Stimulated activated CD4-positive, alpha-beta T cell treated with anti-CD3 and anti-CD28 coated beads, Interleukin-4, amount 100 ng/mL, for 4 hours (primary cell): ENCODE results near the gene BAIAP2.
"Not testable (repeated sequence)": the region's sequence is repeated elsewhere in the genome, so short reads cannot be mapped to it uniquely, and the experiment has no call there.

Source experiments
- DNase-seq, 2 experiments: peaks; one replicate each; pipeline ENCODE4 v3.0.0-alpha.2; 2020

BAIAP2 gene

DNA sequence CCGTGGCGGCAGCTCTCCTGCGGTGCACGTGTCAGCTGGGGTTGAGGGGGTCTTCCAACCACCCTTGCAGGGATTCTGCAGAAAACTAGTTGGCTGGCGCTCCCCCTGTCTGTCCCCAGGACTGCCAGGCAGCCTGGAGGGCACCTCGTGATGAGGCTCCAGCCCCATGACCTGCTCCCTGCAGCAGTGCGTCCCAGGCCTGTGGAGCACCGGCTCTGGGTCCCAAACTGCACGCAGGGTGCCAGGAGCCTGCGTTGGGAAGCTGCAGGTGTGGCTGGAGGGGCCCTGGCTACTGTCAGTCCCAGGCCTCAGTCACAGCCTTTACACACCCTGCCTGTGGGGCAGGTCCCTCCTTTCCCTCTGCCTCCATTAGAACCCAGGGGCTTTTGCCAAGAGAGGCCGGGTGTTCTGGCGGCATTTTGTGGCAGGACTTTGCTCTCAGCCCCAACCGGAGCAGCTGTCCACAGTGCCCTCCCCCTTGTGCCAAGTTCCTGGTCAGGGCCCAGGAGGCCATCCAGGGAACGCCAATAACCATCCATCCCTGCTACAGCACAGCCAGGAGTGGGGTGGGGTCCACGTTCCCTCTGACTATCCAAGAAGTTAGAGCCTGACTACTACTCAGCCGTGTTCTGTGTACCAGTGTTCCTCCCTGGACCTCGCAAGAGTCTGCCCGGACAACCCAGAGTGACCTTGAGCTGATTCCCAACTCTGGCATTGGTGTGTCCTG lies 34.2 kb upstream of the BAIAP2 start:
- DNase-seq = no peak

DNA sequence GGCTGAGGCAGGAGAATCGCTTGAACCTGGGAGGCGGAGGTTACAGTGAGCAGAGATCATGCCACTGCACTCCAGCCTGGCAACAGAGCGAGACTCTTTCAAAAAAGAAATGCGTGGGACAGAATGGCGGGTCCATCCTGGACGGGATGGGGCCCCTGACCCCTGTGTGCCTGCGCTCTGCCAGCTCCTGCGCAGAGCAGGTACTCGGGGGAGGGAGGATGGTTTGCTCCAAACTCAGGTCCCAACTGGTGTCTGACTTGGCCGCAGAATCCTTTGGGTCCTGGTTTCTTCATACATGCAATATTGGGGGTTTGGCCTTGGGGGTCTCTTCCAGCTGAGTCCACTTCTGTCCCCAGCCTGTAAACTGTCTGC lies 33.0 kb upstream of the BAIAP2 start:
- DNase-seq = no peak

DNA sequence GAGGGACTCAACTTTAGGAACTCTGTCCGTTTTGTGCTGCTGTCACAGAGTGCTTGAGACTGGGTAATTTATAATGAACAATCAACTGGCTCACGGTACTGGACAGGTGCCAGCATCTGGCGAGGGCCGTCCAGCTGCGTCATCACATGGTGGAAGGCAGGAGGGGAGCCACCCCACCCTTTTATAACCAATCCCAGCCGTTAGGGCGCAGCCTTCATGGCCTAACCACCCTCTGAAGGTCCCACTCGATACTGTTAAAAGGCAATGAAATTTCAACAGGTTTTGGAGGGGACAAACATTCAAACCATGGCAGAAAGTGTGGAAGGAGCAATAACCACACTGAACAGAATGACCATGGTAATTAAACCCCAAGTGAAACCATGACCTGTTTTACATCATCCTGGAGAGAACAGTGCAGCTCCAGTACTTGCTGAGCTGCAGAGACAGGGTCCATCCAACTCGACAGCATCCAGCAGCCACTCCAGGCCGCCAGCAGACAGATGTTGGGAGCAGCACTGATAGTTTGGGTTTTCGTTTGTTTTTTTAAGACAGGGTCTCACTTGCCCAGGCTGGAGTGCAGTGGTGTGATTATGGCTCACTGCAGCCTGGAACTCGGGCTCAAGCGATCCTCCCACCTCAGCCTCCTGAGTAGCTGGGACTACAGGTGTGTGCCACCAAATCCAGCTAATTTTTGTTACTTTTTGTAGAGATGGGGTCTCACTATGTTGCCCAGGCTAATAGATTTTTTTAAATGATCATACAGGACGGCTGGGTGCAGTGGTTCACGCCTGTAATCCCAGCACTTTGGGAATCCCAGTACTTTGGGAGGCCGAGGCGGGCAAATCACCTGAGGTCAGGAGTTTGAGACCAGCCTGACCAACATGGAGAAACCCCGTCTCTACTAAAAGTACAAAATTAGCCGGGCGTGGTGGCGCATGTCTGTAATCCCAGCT lies 32.3 kb upstream of the BAIAP2 start:
- no peak for DNase-seq

DNA sequence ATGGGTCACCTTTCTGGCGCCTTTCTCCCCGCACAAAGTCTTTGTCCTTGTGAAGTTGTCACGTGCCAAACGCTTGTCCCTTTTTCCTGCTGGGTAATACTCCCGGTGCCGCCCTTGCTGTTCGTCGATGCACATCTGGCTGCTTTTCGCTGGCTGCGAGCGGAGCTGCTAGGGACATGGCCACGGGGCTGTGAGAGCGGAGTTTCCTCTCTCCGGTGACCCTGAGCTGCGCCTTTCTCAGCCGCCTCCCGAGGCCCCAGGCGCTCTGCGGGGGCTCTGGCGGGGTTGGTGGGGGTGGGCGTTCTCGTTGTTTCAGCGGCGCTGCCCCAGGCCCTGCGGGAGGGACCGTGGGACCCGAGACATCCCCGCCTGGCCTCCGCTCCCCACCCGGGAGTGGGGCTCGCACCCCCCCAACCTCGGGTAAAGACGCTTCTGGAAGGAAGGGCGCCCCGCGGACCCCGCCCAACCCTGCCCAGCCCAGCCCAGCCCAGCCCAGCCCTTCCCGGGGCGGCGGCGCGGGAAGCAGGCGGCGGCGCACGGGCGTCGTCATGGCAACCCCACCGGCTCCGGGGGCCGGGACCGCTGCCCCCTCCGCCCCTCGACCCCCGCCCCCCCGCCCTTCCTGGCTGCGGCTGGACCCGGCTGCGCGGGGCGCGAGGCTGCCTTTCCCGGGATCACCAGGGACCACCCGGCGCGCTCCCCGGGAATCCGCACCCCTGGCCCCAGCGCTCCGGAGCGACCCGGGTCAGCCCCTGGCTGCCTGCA lies 31.1 kb upstream of the BAIAP2 start:
- DNase-seq = no peak

DNA sequence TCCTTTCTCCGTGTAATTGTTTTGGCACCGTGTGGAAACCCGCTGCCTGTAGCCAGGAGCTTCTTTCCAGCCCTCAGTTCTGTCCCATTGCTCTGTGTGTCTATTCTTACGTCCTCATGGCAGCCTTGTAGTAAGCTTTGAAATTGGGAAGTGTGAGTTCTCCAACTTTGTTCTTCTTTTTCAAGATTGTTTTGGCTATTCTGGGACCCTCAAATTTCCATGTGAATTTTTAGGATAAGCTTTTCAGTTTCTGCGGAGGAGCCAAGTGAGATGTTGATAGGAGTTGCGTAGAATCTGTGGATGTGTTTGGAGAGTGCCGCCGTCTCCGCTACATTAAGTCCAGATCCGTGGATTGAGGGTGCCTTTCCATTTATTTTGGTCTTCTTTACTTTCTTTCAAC lies 28.1 kb upstream of the BAIAP2 start:
- no peak for DNase-seq

DNA sequence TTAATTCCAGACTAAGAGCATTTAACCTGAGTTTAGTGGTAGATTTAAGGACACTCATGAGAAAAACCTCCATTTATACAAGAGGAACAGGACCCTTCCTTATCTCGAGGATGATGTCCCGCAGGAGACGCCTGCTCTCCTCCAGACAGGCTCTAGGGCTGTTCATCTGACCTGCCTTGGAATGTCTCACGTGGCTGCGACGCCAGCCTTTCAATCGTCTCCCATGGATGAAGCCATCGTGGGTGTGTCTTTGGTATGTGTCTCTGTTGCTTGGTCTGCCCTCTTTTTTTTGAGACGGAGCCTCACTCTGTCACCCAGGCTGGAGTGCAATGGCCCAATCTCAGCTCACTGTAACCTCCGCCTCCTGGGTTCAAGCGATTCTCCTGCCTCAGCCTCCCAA lies 26.8 kb upstream of the BAIAP2 start:
- no peak for DNase-seq

DNA sequence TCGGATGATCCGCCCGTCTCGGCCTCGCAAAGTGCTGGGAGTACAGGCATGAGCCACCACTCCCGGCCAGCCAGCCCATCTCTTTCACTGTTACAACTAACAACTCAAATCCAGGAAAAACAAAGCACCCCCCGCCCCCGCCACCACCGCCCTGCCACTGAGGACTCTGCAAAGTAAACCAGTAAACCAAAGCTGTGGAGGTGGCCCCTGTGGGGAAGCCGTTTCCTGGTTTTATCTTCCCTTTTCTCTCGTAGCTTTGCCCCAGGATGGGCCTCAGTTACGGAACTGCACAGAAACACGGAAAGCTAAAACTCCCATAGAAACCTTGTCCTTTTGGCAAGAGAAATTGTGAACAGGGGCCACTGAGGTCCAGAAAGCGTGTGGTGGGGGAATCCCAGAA lies 25.8 kb upstream of the BAIAP2 start:
- no peak for DNase-seq

DNA sequence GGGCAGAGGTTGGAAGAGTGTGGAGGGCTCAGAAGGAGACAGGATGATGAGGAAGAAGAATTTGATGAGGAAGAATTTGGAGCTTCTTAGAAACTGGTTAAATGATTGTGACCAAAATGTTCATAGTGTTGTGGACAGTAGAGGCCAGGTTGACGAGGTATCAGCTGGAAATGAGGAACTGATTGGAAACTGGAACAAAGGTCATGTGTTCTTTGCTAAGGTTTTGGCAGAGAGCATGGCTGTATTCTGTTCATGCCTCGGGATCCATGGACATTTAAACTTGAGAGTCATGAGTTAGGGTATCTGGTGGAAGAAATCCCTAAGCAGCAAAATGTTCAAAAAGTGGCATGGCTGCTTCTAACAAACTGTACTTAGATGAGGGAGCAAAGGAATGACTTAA lies 24.0 kb upstream of the BAIAP2 start:
- DNase-seq = no peak

DNA sequence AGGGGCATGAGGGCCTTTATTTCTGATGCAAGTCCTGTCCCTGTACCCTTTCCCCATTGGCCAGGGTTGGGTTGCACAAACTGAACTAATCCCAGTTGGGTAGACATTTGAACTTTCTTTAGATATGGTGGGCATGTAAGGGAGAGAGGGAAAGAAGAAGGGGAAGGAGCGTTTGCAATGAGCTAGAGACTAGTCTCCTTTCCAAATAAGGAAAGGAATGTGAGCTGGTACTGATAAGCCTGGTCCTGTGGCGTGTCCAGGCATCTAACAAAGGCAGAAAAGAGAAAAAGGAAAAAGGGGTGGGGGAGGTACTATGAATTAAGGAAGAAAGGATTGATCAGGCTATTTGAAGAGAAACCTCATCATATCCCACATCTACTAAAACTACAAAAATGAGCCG lies 23.0 kb upstream of the BAIAP2 start:
- DNase-seq = no peak

DNA sequence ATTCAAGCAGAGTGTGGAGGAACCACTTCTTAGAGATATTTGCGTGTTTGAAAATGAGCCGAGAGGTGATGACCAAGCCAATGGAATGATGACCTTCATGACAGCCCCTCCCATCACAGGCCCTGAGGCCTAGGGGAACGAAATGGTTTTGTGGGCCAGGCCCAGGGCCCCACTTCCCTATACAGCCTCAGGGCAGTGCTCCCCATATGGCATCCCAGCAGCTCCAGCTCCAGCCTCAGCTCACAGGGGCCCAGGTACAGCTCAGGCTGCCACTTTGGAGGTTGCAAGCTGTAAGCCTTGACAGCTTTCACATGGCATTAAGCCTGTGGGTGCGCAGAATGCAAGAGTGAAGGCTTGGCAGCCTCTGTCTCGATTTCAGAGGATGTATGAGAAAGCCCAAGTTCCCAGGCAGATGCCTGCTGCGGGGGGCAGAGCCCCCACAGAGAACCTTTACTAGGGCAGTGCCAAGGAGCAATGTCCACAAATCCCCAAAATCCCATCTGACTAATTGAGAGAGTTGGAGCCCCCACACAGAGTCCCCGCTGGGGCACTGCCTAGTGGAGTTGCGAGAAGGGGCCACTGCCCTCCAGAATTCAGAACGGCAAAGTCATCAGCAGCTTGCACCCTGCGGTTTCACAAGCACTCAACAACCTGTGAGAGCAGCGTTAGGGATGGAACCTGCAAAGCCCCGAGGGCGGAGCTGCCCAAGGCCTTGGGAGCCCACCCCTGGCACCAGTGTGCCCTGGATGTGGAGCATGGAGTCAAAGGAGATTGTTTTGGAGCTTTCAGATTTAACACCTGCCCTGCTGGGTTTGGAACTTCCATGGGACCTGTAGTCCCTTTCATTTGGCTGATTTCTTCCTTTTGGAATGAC lies 22.1 kb upstream of the BAIAP2 start:
- DNase-seq = no peak

DNA sequence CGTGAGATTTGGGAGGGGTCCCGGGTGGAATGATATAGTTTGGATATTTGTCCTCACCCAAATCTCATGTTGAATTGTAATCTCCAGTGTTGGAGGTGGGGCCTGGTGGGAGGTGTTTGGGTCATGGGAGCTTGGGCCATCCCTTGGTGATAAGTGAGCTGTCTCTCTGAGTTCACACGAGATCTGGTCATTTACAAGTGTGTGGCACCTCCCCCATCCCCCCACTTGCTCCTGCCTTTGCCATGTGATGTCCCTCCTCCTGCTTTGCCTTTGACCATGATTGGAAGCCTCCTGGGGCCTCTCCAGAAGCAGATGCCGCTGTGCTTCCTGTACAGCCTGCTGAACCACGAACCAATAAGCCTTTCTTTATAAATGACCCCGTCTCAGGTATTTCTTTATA lies 21.3 kb upstream of the BAIAP2 start:
- DNase-seq = no peak

DNA sequence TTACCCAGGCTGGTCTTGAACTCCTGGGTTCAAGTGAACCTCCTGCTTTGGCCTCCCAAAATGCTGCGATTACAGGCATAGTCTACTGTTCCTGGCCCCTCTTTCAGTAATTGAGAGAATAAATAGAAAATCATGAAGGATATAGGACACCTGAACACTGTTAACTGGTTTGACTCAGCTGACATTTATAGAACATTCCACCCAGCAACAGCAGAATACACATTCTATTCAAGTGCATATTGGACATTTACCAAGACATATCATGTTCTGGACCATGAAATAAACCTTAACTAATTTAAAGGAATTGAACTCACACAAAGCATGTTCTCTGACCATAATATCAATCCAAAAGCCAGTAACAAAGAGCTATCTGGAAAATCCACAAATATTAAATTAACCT lies 19.8 kb upstream of the BAIAP2 start:
- DNase-seq = no peak

DNA sequence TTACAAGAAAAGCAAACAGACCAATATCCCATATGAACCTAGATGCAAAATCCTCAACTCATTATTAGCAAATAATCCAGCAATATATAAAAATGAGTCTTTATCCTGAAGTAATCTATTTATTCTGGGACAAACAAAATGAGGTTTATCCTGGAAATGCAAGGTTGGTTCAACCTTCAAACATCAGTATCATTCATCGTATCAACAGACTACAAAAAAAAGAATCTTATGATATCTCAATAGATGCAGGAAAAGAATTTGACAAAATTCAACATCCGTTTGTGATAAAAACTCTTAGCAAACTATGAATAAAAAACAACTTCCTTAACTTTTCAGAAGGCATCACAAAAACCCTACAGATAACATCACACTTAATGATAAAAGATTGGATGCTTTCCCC lies 18.4 kb upstream of the BAIAP2 start:
- no peak for DNase-seq

DNA sequence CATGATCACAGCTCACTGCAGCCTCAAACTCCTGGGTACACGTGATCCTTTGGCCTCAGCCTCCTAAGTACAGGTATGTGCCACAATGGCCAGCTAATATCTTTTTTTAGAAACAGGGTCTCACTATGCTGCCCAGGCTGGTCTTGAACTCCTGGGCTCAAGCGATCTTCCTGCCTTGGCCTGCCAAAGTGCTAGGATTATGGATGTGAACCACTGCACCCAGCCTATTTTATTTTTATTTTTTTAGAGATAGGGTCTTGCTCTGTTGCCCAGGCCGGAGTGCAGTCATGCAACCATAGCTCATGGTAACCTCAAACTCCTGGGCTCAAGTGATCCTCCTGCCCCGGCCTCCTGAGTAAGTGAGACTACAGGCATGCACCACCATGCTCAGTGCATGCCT lies 17.6 kb upstream of the BAIAP2 start:
- not testable (repeated sequence) for DNase-seq

DNA sequence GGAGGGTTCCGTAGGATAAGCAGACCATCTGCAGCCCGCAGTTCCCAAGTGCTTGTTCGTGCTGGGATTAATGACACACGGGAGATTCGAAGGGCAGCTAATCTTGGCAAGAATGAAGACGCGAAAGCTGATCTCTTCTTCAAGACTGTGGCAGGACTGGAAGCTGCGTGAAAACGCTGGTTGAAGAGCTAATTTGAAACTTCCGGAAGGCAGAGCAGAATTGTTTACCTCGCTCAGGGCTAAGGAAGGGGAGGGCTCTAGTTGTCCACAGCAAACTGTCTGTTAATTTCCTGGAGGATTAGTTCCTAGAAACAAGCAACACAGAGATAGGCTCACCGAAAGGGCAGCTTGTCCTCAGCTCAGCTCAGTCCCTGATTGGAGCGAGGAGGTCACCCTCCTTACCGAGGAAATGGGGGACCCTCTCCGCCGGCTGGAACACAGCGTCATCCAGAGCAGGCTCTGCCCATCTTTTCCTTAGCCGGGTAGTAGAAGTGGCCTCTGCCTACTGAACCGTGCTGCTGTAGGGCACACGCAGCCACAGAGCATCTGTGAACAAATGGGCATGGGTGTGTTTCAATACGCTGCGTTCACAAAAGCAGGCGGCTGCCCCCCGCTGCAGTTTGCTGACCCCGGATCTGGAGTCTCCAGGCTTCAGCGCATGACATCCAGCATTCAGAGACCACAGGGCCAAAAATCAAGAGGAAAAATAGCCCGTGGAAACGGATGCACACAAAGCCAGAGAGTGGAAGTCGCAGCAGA lies 16.7 kb upstream of the BAIAP2 start:
- no peak for DNase-seq

DNA sequence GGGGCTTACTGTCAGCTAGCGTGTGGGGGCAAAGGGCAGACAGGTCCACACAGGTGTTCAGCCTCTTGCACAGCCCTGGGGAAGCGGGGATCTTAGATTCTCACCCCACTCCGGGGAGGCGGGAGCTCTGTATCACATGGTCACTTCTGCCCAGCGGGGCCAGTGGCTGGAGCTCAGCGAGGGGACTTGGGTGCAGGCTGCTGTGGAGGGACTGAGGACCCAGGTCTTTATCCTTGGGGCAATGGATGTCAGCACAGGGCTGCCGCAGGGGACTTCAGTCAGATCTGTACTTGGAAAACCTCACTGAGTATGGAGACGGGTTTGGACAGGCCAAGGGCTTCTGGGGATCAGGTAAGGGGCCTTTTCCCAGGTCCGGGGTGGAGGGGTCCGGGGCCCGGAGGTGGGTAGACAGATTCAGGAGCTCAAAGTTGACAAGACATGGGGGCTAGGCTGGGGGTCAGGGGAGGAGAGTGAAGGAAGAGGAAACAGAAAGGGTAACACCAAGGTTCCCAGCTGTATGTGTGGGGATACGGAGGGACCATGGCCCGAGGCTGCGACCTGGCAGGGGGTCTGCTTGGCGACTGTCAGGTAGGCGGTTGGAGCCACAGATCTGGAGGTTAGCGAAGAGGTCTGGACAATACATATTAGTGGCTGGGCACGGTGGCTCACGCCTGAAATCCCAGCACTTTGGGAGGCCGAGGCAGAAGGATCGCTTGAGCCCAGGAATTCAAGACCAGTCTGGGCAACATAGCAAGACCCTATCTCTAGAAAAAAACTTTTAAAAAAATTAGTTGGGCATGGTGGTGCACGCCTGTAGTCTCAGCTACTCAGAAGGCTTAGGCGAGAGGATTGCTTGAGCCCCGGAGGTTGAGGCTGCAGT lies 15.1 kb upstream of the BAIAP2 start:
- no peak for DNase-seq

DNA sequence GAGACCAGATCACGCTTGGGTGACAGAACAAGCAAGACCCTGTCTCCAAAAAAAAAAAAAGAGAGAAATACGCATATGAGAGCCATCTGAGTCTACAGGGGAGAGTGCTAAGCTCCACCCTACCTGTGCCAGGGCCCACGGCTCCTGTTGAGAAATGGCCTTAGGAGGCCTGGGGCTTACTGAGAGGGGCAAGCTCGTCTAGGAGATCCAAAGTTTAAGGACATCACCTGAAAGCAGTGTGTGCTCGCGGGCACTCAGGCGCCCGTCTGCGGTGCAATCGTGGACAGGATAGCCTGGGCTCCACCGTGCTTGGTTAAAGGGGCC lies 14.5 kb upstream of the BAIAP2 start:
- DNase-seq = no peak

DNA sequence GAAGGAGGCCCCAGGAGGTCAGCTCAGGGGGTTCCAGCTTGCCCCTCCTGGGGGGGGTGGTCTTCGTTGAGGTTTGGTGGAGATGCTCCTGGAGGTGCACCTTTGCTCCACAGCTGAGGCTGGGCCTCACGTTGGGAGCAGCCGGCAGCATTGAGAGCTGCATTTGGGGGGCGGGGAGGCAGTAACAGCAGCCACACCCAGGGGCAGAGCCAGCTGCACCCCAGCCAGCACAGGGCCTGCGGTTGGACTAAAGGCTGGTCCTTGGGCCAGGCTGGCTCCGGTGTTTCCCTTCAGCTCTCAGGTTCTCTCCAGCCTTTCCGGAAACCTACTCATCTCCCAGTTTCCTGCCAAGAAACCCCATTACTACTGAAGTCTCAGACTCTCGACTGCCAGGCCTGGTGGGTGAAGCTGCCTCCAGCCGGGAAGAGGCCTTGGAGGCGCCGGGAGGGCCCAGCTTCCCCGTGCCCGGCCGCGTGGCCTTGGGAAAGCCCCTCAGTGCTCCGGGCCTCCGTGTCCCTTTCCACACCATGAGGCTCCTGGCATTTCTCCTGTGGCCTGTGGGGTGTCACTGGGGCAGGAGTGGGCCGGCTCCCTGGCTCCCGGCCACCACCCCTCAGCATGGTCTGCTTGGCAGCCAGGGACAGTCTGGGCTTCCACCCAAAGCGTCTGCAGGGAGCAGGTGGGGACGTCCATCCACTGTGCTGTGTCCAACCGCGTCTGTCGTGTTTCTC lies 14.0 kb upstream of the BAIAP2 start:
- no peak for DNase-seq

DNA sequence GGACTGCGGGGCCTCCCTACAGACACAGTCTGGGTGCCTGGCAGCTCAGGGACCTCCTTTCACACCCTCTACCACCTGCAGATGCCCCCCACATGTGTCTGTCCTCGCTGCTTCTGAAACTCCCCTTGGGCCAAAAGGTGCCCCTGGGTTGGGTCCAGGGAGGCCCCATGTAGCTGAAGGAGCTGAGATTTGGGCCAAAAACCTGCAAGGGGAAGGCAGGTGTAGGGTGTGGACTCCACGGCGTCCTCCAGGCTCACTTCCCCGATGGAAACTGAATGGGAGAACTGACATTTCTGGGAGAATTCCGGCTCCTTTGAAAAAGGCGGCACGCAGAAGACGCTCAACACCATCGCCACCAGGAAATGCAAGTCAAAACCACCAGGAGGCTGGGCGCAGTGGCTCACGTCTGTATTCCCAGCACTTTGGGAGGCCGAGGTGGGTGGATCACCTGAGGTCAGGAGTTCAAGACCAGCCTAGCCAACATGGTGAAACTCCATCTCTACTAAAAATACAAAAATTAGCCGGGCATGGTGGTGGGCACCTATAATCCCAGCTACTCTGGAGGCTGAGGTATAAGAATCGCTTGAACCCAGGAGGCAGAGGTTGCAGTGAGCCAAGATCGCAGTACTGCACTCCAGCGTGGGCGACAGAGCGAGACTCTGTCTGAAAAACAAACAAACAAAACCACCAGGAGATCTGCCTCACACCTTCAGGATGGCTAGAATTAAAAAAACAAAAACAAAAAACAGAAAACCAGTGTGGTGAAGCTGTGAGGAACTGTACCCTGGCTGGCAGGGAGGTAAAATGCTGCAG lies 13.2 kb upstream of the BAIAP2 start:
- DNase-seq = no peak
